SHP77 (cell line): ENCODE data around the gene SRPRA.

ENCODE experiments used
- DNase-seq, 2 experiments: peaks; one replicate each; lab custom pipeline; 2025; lab: John Stamatoyannopoulos, UW

The SRPRA gene

GRCh38 chr11:126229858-126230540, 38.7 kb downstream of the SRPRA start:
- no peak for DNase-seq

- no peak for DNase-seq
Observed at GRCh38 chr11:126226334-126227084, 42.2 kb downstream of the SRPRA start.

GRCh38 chr11:126225295-126225665, 43.4 kb downstream of the SRPRA start:
- no peak for DNase-seq

- no peak for DNase-seq
Observed at GRCh38 chr11:126224647-126225294, 43.9 kb downstream of the SRPRA start.

- DNase-seq: no peak
Observed at GRCh38 chr11:126219547-126219946, 49.1 kb downstream of the SRPRA start.

GRCh38 chr11:126217491-126217890, 51.2 kb downstream of the SRPRA start:
- DNase-seq: no peak

GRCh38 chr11:126216526-126217305, 52.0 kb downstream of the SRPRA start:
- no peak for DNase-seq

- no peak for DNase-seq
Observed at GRCh38 chr11:126214841-126215240, 53.9 kb downstream of the SRPRA start.

GRCh38 chr11:126214441-126214840, 54.3 kb downstream of the SRPRA start:
- DNase-seq: no peak
